Panc1 (cell line): Measurements from ENCODE around the gene C12orf76. TPM values are rescaled to one million over a fixed set of nuclear protein-coding genes. Genes with fewer than 3 reads are reported as not detected.
"Not testable (repeated sequence)": the region's sequence is repeated elsewhere in the genome, so short reads cannot be mapped to it uniquely, and the experiment has no call there.

Experiments
- ATAC-seq: fragments of 200-7000 bp; cut with Tn5 transposase; 2 replicates; pipeline ENCODE4 v1.9.1; 2020; ENCODE audit warnings: mild to moderate bottlenecking, moderate library complexity
- BruUV-seq: library from RNA; stranded (reverse); fragments of 400-500 nt; replicated peaks from 2 replicates; lab custom pipeline; 2021; lab: Mats Ljungman, UMichigan
- CTCF ChIA-PET: fragments of 300-600 bp; sonication (Branson Sonifier 250); formaldehyde crosslinking; loops from one replicate; lab custom pipeline; 2022; ENCODE audit warnings: antibody characterized with exemption; lab: Charles Lee
- POLR2A ChIA-PET: fragments of 300-600 bp; sonication (Branson Sonifier 250); formaldehyde crosslinking; loops from one replicate; lab custom pipeline; 2022; ENCODE audit warnings: antibody characterized with exemption; lab: Charles Lee
- DNase-seq: peaks from one replicate; pipeline ENCODE4 v3.0.0-alpha.2; 2010; ENCODE audit warnings: low read depth, low spot score
- H3K27ac ChIP-seq: 2 replicates; pipeline ENCODE4 v1.5.1; 2011; ENCODE audit warnings: mild to moderate bottlenecking, low read length, inconsistent platforms
- H3K27me3 ChIP-seq: fragments of 200-500 bp; sonication (Bioruptor generic); 2 replicates; pipeline ENCODE4 v1.6.0; 2014; ENCODE audit warnings: low read length, inconsistent platforms; ENCODE audit not compliant: control insufficient read depth, insufficient read depth
- H3K36me3 ChIP-seq: fragments of 200-500 bp; sonication (Bioruptor generic); 2 replicates; pipeline ENCODE4 v1.5.1; 2014; ENCODE audit warnings: inconsistent platforms, mild to moderate bottlenecking, low read length, moderate library complexity; ENCODE audit not compliant: control insufficient read depth, insufficient read depth
- H3K4me1 ChIP-seq: 2 replicates; pipeline ENCODE4 v1.5.1; 2011; ENCODE audit warnings: inconsistent platforms, mild to moderate bottlenecking, low read length, moderate library complexity; ENCODE audit not compliant: control insufficient read depth, insufficient read depth
- H3K4me3 ChIP-seq, 2 experiments: 2 replicates each; pipeline ENCODE4 v1.5.1; 2011 to 2012; ENCODE audit warnings: low read depth in 2 of 2, low read length in 2 of 2, mild to moderate bottlenecking in 2 of 2, inconsistent platforms in 1 of 2, moderate library complexity in 1 of 2
- H3K9me3 ChIP-seq: fragments of 200-500 bp; sonication (Bioruptor generic); 2 replicates; pipeline ENCODE4 v1.5.1; 2014; ENCODE audit warnings: low read depth, mild to moderate bottlenecking, inconsistent platforms, low read length, moderate library complexity; ENCODE audit not compliant: control insufficient read depth, insufficient read depth
- CTCF ChIP-seq: fragments of 450-650 bp; IDR thresholded peaks from 2 replicates; pipeline ENCODE4 v1.5.1; 2017; ENCODE audit warnings: mild to moderate bottlenecking
- POLR2AphosphoS5 ChIP-seq: IDR thresholded peaks from 2 replicates; pipeline ENCODE4 v1.6.1; 2012; ENCODE audit warnings: mild to moderate bottlenecking, low read depth, low read length, moderate library complexity
- REST ChIP-seq, 2 experiments: IDR thresholded peaks; 2 replicates each; pipeline ENCODE4 v1.6.1; 2011 to 2012; ENCODE audit warnings: low read depth in 2 of 2, control low read depth in 1 of 2, low read length in 1 of 2, mild to moderate bottlenecking in 1 of 2, moderate library complexity in 1 of 2; ENCODE audit not compliant: insufficient read depth in 1 of 2
- SIN3A ChIP-seq: IDR thresholded peaks from 2 replicates; pipeline ENCODE4 v1.6.1; 2012; ENCODE audit warnings: low read depth, mild to moderate bottlenecking, low read length, moderate library complexity, borderline replicate concordance; ENCODE audit not compliant: insufficient read depth
- TCF7L2 ChIP-seq: IDR thresholded peaks from 2 replicates; pipeline ENCODE4 v1.6.1; 2011; ENCODE audit warnings: mild to moderate bottlenecking, low read depth, low read length, inconsistent platforms
- in situ Hi-C: cut with HindIII; loops from 2 replicates; pipeline ENCODE4 v1.10.0; 2016; ENCODE audit warnings: low sequenced_read_pairs, low pct_unique_long_range_greater_than_20kb
- intact Hi-C: fragments of 100-400 bp; cut with micrococcal nuclease; formaldehyde crosslinking; loops from one replicate; pipeline ENCODE4 v1.10.0; 2022; ENCODE audit not compliant: unreplicated experiment
- total RNA-seq: library from RNA; stranded (reverse); gene quantifications from one replicate; pipeline ENCODE4 v1.2.1, GENCODE V29; 2021; ENCODE audit not compliant: unreplicated experiment

Gene C12orf76
- total RNA-seq, 1 experiment from 2014 or later, result 13.6 TPM

GRCh38 chr12:110073049-110073831 is 24.9 kb upstream of the C12orf76 start:
- POLR2A ChIA-PET, result no interaction called here
- no peaks in the 10 kb centered on the region for H3K36me3 ChIP-seq
- no peak overlapping the region for H3K27ac ChIP-seq
- intact Hi-C loops, result no loop called here
- DNase-seq (no peak), ATAC-seq (peak; percentile 69)
- CTCF ChIA-PET, result no interaction called here
- H3K4me3 ChIP-seq, result peak overlapping the region; percentile 18 to 57
- in situ Hi-C loops, result no loop called here
- TF ChIP-seq CTCF (no peak), POLR2AphosphoS5 (no peak), SIN3A (no peak)
- no TSS peak for BruUV-seq
- H3K9me3 ChIP-seq, result no peaks in the 10 kb centered on the region
- no peaks in the 10 kb centered on the region for H3K4me1 ChIP-seq
- no peaks in the 10 kb centered on the region for H3K27me3 ChIP-seq

- CTCF ChIA-PET, H3K9me3 ChIP-seq, H3K27ac ChIP-seq, H3K4me1 ChIP-seq, intact Hi-C loops, BruUV-seq, ATAC-seq, H3K36me3 ChIP-seq, in situ Hi-C loops, H3K27me3 ChIP-seq, DNase-seq, POLR2A ChIA-PET: not testable (repeated sequence)
- H3K4me3 ChIP-seq, result peak overlapping the region in 1 of 2 experiments; percentile 57; a peak in 2 of 4 replicates
These were observed 24.3 kb upstream of the C12orf76 start for GRCh38 chr12:110072636-110073035.

- in situ Hi-C loops (no loop called here), intact Hi-C loops (no loop called here)
- H3K9me3 ChIP-seq, result no peaks in the 10 kb centered on the region
- CTCF ChIA-PET, result no interaction called here
- no peak for TF ChIP-seq REST (IDR thresholded peaks at IDR 0.05; ENCODE audit: insufficient read depth in 1 of 2, low read depth in 2 of 2, low read length in 1 of 2)
- TF ChIP-seq CTCF, result no peak
- TF ChIP-seq TCF7L2, result no peak
- TF ChIP-seq POLR2AphosphoS5, result no peak
- TF ChIP-seq SIN3A, result no peak
- H3K36me3 ChIP-seq, result no peaks in the 10 kb centered on the region
- no peak for DNase-seq
- BruUV-seq, result no TSS peak
- ATAC-seq, result no peak
- H3K4me1 ChIP-seq, result no peaks in the 10 kb centered on the region
- no peak overlapping the region for H3K4me3 ChIP-seq
- POLR2A ChIA-PET, result no interaction called here
- H3K27me3 ChIP-seq, result no peaks in the 10 kb centered on the region
- no peak overlapping the region for H3K27ac ChIP-seq
These were observed 23.6 kb upstream of the C12orf76 start for GRCh38 chr12:110071967-110072366.
